ENCODE measurements around the gene STARD8. TPM values are rescaled to one million over a fixed set of nuclear protein-coding genes. Genes with fewer than 3 reads are reported as not detected.

STARD8 gene
- total and polyA plus RNA-seq, 7 donors, result 4.2 to 25.8 (median 8.8) TPM

- H3K4me3 ChIP-seq, result no peak overlapping the region
- no peaks in the 10 kb centered on the region for H3K36me3 ChIP-seq (ENCODE audit: insufficient read depth in 1 of 2, low read depth in 1 of 2)
- WGBS, 3 donors, result 75 to 100% (median 90%) methylated on average over 2 of the region's 2 CpGs
- no peak overlapping the region for H3K27ac ChIP-seq
- H3K4me1 ChIP-seq, result no peaks in the 10 kb centered on the region
- DNase-seq (no peak), ATAC-seq (no peak)
- H3K27me3 ChIP-seq (ENCODE audit: insufficient read depth in 3 of 3, low read length in 2 of 3), result peaks cover 0 to 16% (median 0%) of the 10 kb centered on the region in 3 donors
- intact Hi-C loops (cut with DNase I), result no loop called here
- H3K9me3 ChIP-seq, result no peaks in the 10 kb centered on the region
- no peak for TF ChIP-seq CTCF (IDR thresholded peaks at IDR 0.05)
These were observed 12.7 kb upstream of the STARD8 start for GRCh38 chrX:68634649-68635227.

GRCh38 chrX:68640661-68641060 lies 6.8 kb upstream of the STARD8 start:
- peaks cover 0 to 16% (median 0%) of the 10 kb centered on the region in 3 donors for H3K27me3 ChIP-seq (ENCODE audit: insufficient read depth in 3 of 3, low read length in 2 of 3)
- 74 to 96% (median 93%) methylated on average over 2 of the region's 2 CpGs for WGBS, 3 donors
- no peak overlapping the region for H3K4me3 ChIP-seq
- ATAC-seq, result no peak
- H3K9me3 ChIP-seq, result no peaks in the 10 kb centered on the region
- TF ChIP-seq CTCF (IDR thresholded peaks at IDR 0.05), result no peak
- DNase-seq, result no peak
- intact Hi-C loops (cut with DNase I), result no loop called here
- H3K36me3 ChIP-seq (ENCODE audit: insufficient read depth in 1 of 2, low read depth in 1 of 2), result no peaks in the 10 kb centered on the region
- no peak overlapping the region for H3K27ac ChIP-seq
- no peaks in the 10 kb centered on the region for H3K4me1 ChIP-seq

GRCh38 chrX:68644861-68645260 lies 2.6 kb upstream of the STARD8 start:
- no peak for TF ChIP-seq CTCF (IDR thresholded peaks at IDR 0.05)
- Histone ChIP-seq H3K27ac (no peak overlapping the region), H3K27me3 (ENCODE audit: insufficient read depth in 3 of 3, low read length in 2 of 3) (peaks cover 0 to 10% (median 0%) of the 10 kb centered on the region in 3 donors), H3K36me3 (ENCODE audit: insufficient read depth in 1 of 2, low read depth in 1 of 2) (no peaks in the 10 kb centered on the region), H3K9me3 (no peaks in the 10 kb centered on the region), H3K4me1 (no peaks in the 10 kb centered on the region), H3K4me3 (no peak overlapping the region)
- 73 to 100% (median 92%) methylated on average over 2 of the region's 2 CpGs for WGBS, 3 donors
- no peak for ATAC-seq
- no peak for DNase-seq
- intact Hi-C loops (cut with DNase I), result no loop called here

GRCh38 chrX:68646421-68646820 lies 1.0 kb upstream of the STARD8 start:
- DNase-seq, result peak in 1 of 2 donors; percentile 55

More at GRCh38 chrX:68646421-68646820, 1.0 kb upstream of the STARD8 start:
- Histone ChIP-seq H3K36me3 (ENCODE audit: insufficient read depth in 1 of 2, low read depth in 1 of 2) (no peaks in the 10 kb centered on the region), H3K9me3 (no peaks in the 10 kb centered on the region), H3K27me3 (ENCODE audit: insufficient read depth in 3 of 3, low read length in 2 of 3) (peaks cover 0 to 10% (median 0%) of the 10 kb centered on the region in 3 donors), H3K4me3 (no peak overlapping the region), H3K27ac (no peak overlapping the region), H3K4me1 (no peaks in the 10 kb centered on the region)
- intact Hi-C loops (cut with DNase I), result no loop called here
- 60 to 83% (median 75%) methylated on average over 1 of the region's 1 CpG for WGBS, 3 donors
- ATAC-seq, result no peak
- no peak for TF ChIP-seq CTCF (IDR thresholded peaks at IDR 0.05)

All from psoas muscle (tissue), 8 donors.